Fibroblast of lung (primary cell): ENCODE data around the gene GLRA1.

Experiments used
- EZH2 ChIP-seq: IDR thresholded peaks from 2 replicates; pipeline ENCODE4 v1.5.1; 2012; ENCODE audit warnings: low read length, control low read depth, mild to moderate bottlenecking; ENCODE audit errors: missing control alignments
- TF ChIP-seq, protein P1 (sequence below), 2 donors: IDR thresholded peaks in 1 of 2; conservative IDR thresholded peaks in 1 of 2; 1 replicate in 1 of 2; 2 replicates in 1 of 2; pipeline ENCODE4 v1.5.1; 2011 to 2012; ENCODE audit warnings: low read length in 2 of 2, control low read depth in 1 of 2, inconsistent platforms in 1 of 2, low read depth in 1 of 2, mild to moderate bottlenecking in 1 of 2

DNA sequence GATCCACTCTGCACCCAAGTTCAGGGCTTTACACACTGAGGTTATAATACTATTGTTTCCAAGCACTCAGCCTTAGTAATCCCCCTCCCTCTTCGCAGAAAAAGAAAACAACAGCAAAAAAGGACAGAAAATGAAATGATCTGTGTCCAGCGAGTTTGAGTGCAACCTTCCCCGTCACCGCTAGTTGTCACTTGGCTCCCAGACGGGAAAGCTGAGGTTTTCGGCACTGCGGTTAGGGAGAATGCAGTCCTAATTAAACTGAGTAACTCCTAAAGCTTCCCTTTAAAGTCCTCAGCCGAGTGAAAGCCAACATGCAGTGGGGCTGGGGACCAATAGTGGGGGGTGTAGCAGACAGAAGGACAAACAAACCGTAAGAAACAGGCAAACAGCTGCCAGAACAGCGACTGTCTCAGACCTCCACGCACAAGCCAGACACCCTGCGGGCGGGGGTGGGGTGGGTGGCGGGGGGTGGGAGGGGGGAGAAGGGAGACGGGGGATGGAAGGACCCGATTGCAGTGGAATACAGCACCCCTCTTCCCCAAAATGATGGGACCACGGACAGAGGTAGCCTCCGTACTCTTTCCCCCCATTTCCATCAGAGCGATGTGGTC is 680 bp downstream of the GLRA1 start:
- TF ChIP-seq, protein P1, sequence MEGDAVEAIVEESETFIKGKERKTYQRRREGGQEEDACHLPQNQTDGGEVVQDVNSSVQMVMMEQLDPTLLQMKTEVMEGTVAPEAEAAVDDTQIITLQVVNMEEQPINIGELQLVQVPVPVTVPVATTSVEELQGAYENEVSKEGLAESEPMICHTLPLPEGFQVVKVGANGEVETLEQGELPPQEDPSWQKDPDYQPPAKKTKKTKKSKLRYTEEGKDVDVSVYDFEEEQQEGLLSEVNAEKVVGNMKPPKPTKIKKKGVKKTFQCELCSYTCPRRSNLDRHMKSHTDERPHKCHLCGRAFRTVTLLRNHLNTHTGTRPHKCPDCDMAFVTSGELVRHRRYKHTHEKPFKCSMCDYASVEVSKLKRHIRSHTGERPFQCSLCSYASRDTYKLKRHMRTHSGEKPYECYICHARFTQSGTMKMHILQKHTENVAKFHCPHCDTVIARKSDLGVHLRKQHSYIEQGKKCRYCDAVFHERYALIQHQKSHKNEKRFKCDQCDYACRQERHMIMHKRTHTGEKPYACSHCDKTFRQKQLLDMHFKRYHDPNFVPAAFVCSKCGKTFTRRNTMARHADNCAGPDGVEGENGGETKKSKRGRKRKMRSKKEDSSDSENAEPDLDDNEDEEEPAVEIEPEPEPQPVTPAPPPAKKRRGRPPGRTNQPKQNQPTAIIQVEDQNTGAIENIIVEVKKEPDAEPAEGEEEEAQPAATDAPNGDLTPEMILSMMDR (conservative IDR thresholded peaks at IDR 0.05 in 1 of 2, IDR thresholded peaks at IDR 0.05 in 1 of 2; ENCODE audit: low read depth in 1 of 2, low read length in 2 of 2), result no peak
- TF ChIP-seq EZH2, result no peak
